Activated CD4-positive, alpha-beta T cell treated with anti-CD3 and anti-CD28 coated beads, Interleukin-2, amount 50 U/mL, for 1 hour (primary cell): ENCODE results near the gene PLXNA2.

Experiments
- DNase-seq: peaks from one replicate; pipeline ENCODE4 v3.0.0-alpha.2; 2020

The PLXNA2 gene

GRCh38 chr1:208083016-208083714 lies 161.0 kb downstream of the PLXNA2 start:
- no peak for DNase-seq

- DNase-seq, result peak; percentile 5
These were observed 162.2 kb downstream of the PLXNA2 start for GRCh38 chr1:208081972-208082371.

GRCh38 chr1:208080396-208081286 lies 163.5 kb downstream of the PLXNA2 start:
- DNase-seq, result no peak

- DNase-seq, result no peak
These were observed 165.0 kb downstream of the PLXNA2 start for GRCh38 chr1:208079161-208079560.

- no peak for DNase-seq
These were observed 165.4 kb downstream of the PLXNA2 start for GRCh38 chr1:208078752-208079151.

GRCh38 chr1:208077232-208078075 lies 166.7 kb downstream of the PLXNA2 start:
- no peak for DNase-seq

GRCh38 chr1:208074353-208074752 lies 169.8 kb downstream of the PLXNA2 start:
- DNase-seq, result no peak

- DNase-seq, result no peak
These were observed 172.7 kb downstream of the PLXNA2 start for GRCh38 chr1:208071435-208072031.

- no peak for DNase-seq
These were observed 174.3 kb downstream of the PLXNA2 start for GRCh38 chr1:208069908-208070307.

- DNase-seq, result no peak
These were observed 174.9 kb downstream of the PLXNA2 start for GRCh38 chr1:208069317-208069716.

- DNase-seq, result no peak
These were observed 175.3 kb downstream of the PLXNA2 start for GRCh38 chr1:208068908-208069307.

GRCh38 chr1:208068407-208068806 lies 175.8 kb downstream of the PLXNA2 start:
- DNase-seq, result no peak

GRCh38 chr1:208066583-208066982 lies 177.6 kb downstream of the PLXNA2 start:
- DNase-seq, result no peak

GRCh38 chr1:208065862-208066261 lies 178.3 kb downstream of the PLXNA2 start:
- DNase-seq, result no peak

- no peak for DNase-seq
These were observed 182.6 kb downstream of the PLXNA2 start for GRCh38 chr1:208061632-208062031.

GRCh38 chr1:208061118-208061517 lies 183.1 kb downstream of the PLXNA2 start:
- DNase-seq, result no peak

GRCh38 chr1:208060215-208060869 lies 183.8 kb downstream of the PLXNA2 start:
- no peak for DNase-seq

GRCh38 chr1:208059409-208060001 lies 184.7 kb downstream of the PLXNA2 start:
- DNase-seq, result no peak

- no peak for DNase-seq
These were observed 185.4 kb downstream of the PLXNA2 start for GRCh38 chr1:208058756-208059155.

- DNase-seq, result no peak
These were observed 185.9 kb downstream of the PLXNA2 start for GRCh38 chr1:208058267-208058666.

- no peak for DNase-seq
These were observed 187.1 kb downstream of the PLXNA2 start for GRCh38 chr1:208057056-208057455.

- no peak for DNase-seq
These were observed 188.6 kb downstream of the PLXNA2 start for GRCh38 chr1:208055535-208055934.
